GM19023 (cell line): ENCODE data around the gene TMEM217.

Source experiments
- ATAC-seq: cut with Tn5 transposase; IDR thresholded peaks from one replicate; pipeline ENCODE4 v1.9.1; 2021; ENCODE audit warnings: mild to moderate bottlenecking, moderate library complexity; ENCODE audit not compliant: unreplicated experiment

Gene TMEM217

DNA sequence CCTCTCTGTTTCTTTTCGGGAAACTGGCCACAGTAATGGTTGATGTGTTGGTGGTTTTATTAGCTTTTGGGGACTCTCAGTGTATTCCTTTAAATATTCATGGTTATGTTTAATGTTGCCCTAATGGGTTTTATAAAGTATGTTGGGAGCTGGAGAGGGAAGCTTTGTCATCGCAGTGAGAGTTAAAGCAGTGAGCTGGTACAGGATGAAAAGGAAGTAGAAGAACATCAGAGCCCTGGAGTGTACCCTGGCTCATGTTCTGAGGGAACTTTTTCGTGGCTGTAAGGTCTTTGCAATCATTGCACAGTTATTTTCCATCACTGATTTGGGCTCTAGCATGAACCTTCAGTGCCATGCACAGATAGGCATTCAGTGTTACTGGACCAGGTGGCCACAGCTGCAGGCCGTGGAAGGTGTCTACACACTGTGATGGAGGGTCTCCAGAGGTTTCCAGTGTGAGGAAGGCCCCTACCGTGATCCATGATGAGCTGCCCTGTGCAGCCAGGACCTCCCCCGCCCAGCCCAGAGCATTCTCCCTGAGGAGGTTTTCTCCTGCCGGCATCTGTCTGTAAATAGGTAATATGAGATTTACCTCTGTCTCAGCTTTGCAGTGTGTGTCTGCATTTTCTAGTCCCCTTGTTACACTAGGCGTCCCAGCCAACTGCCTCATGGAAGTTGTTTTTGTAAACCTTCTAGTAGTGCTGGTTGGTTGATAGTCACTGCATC, 22.4 kb upstream of the TMEM217 start:
- ATAC-seq = no peak

DNA sequence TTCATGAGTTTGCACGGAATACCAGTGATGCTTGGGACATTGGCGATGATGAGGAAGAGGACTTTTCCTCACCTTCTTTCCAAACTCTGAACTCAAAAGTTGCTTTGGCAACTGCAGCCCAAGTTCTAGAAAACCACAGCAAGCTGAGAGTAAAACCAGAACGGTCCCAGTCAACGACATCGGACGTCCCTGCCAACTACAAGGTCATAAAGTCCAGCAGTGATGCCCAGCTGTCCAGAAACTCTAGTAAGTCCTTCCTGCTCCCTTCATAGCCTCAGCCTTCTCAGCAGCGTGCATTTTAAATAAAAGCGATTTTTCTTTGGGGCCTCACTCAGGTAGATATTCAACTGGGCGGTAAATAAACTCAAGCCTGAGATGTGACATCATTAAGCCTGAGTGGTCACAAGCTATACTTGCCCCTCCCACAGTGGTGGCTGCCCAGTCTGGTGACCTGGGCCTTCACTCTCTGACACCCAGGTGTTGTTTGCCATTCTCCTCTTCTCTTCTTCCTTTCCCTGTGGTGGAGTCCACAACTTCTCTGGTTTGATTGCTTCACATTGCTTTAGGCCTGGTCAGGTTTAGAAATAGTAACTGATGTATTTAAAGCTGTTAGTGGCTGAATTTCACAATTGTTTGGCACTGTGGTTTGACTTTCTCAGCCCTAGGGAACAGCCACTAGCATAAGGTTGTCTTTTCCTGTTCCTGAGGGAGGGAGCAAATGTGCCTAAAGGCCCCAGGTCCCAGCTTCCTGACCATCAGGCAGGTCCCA, 21.6 kb upstream of the TMEM217 start:
- no peak for ATAC-seq

DNA sequence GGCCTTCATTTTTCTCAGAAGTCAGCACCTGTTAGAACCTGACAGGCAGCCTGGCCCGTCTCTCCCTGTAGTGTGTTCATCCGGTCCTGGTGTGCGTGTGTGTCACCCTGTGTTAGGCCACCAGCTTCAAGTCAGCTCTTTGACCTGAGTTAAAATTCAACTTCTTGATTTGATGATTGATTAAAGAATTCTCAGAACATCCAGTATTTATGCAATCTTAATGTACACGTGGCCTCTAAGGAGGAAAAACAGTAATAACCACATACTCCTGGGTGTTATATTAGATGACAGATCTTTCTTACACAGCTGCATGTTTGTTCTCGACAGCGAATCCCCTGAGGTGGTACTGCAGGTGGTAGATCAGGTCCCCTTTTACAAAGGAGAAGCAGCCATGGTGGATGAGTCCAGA, 19.1 kb upstream of the TMEM217 start:
- no peak for ATAC-seq

DNA sequence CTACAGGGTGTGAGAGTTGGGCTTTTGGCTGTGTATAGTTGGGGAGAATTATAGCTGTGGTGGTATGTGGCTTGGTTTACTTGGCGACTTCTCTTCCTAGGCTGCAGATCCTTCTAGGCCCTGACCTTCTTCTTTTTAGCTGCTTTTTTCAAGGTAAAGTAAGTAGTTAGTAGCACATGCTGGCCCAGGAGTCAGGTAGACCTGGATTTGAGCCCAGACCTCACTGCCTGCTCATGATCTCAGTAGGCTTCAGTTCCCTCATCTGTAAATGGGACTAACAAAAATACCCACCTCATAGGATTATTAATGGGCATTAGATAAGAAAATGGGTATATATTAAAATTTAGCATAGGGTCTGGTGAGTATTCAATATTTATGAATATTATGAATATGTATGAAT, 17.4 kb upstream of the TMEM217 start:
- no peak for ATAC-seq

DNA sequence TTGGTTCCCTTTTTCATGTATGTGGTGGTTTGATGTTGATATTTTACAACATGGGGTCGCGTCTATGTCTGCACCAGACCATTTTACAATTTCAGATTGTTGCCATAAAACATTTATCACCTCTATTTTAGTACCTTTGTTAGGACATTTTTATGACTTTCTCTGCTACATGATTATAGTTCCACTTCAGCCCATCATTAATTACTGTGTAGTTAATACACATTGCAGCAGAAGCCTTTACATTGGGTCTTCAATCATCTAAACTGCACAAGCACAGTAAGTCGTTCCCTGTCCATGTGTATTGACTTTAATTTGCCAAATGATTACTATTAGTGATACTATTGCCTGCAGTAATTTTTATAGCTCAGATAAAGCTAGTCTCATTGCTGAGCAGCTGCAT, 15.7 kb upstream of the TMEM217 start:
- ATAC-seq = no peak

DNA sequence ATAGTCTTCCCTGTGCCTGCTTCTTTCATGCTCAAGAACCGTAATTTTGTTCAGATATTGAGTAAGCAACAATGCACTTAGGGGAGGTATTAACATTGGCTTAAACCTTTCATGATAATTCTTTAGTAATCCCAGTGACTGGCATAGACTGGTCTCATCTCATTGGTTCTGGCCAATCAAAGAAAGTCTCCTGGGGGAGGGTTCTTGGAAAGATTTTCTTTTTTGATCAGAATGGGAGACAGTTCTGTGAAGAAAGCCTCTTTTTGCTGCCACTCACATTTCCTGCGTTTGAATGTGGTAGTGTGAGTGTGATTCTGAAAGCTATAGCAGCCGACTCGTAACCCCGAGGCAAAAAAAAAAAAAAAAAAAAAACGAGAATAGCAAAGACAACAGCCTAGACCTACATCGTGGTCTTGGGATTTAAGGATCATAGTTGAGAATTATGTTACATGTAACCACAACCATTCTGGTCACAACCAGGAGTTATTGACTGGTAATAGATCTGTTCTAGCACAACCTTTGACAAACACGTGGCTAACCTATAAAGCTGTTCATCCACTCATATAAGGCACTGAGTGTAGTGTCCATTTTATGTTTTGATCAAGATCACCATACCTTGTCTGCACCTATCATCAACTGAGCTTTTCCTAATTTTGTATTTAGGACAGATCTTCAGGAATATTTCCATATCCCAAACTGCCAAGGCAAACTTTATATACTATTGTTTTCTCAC, 15.1 kb upstream of the TMEM217 start:
- no peak for ATAC-seq

DNA sequence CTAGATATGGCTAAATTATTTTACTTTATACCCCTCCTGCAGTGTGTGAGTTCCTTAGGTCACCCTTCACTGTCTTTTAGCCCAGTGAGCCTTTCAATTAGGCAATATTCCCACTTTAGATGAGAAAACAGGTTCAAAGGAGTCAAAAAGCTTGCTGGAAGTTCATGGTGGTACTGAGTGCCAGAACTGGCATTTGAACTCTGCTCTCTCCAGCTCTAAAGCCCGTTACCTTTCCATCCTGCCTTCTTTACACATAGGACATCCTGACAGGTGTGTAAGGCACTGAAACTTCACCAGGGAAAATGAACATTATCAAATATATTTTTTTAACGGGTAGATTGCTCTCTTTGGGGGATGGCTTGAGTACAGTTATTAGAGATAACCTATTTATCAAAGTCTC, 11.2 kb upstream of the TMEM217 start:
- ATAC-seq = no peak

DNA sequence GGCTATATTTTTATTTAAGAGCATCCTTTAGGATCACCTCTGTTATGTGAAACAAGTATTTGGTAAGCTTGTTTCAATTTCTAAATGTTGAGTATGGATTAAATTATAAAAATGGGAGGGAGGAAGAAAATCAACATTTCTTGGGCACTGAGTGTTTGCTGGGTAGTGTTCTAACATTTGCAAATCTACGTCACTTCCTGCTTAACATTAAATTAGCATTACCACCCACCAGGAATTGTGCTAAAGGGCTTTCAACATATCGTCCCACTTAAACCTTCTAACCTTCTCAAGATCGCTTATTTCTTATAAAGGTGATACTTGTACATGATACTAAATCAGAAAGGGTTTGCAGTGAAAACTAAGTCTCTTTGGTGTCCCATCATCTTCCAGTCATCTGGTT, 7.9 kb upstream of the TMEM217 start:
- ATAC-seq = no peak

DNA sequence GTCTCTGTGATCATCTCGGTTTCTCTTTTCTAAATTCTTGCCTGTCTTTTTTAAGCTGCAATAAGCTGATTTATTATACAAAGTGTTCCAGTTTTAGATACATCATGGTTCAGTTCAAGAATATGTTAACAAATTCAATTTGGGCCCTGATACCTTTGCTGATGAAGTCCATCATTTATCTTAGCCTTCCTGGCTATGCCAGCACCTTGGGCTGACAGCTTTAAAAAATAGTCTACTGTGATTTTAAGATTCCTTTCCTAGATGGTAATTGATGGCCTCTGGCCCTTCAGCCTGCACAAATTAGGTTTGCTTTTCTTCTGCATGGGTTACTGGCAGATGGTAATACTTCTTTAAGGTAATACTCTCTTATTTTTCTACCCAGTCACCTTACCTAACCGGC, 7.1 kb upstream of the TMEM217 start:
- no peak for ATAC-seq

DNA sequence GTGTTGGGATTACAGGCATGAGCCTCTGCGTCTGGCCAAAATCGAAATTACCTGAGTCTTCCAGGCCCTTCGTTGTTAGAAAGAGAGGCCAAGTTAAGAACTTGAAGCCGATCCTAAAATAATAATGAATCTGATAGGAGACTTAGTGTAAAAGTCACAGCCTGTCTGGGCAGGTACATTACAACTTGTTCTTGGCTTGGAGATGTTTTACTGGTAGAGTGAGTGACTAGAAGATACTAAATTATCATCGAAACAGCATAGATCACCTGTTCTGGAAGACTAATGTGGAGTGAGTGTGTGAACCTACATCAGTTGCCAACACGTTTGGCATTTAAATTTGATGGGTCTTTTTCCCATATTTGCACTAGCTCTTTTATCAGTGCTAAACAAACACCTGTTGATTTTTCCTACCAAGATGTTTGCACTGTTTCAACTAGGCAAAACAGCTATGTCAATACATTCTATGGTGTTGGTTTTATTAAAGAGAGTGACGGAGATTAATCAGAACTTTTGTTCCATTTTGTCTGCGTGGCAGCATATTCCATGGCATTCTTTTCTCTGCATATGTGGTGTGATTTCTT, 4.6 kb upstream of the TMEM217 start:
- ATAC-seq = no peak

DNA sequence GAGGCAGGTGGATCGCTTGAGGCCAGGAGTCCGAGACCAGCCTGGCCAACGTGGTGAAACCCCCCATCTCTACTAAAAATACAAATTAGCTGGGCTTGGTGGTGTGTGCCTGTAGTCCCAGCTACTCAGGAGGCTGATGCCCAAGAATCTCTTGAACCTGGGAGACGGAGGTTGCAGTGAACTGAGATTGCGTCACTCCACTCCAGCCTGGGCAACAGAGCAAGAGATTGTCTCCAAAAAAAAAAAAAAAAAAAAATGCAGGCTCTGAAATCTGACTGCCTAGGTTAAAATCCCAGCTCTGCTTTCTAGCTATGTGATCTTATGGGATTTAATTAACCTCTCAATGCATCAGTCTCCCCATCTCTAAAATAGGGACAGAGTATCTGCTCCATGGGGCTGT, 3.3 kb upstream of the TMEM217 start:
- ATAC-seq = no peak

DNA sequence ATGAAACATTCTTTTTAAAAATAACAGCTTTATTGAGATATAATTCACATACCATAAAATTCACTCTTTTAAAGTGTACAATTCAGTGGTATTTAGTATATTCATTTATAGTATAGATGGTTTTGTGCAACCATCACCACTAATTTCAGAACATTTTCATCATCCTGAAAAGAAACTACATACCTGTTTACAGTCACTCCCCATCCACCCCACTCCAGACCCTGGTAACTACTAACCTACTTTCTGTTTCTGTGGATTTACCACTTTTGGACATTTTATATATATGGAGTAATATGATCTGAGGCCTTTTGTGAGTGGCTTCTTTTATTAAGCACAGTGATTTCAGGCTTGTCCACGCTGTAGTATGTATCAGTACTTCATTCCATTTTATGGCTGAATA, 2.5 kb upstream of the TMEM217 start:
- ATAC-seq = no peak

DNA sequence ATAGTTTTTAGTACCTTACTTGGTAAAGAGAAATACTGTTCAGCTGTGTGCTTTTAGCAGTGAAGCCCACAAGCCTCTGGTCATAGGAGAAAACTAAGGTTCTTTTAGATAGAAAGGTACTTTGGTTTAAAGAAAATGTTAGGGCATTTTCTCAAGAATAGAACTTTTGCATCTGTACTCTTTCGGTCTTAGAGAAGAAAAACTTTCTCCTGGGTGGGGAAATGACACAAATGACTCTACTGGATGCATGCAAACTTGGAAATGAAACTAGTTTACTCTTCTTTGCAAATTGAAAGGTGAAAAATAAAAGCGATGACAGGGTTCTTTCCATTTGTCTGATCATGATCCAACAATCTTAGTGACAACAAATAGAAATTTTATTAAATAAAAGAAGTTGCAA, 2.1 kb upstream of the TMEM217 start:
- ATAC-seq = no peak

DNA sequence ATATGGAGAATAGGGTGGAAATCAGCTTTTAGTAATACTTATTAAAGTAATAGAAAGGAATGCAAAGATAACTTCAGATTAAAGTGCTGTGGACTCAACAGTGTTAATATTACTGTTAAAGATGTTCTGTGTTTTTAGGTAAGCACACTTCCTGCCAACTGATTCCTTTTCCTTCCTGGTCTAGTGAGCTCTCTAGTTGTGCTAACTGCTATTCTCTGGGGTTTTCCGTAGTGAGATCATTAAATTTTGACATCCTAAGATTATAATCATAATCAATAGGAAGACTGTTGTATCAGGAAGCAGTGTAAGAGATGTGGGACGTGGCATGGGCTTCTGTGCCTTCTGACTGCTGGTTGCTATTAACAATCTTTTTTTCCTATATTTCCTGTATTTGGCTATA, 1.2 kb upstream of the TMEM217 start:
- ATAC-seq = no peak

DNA sequence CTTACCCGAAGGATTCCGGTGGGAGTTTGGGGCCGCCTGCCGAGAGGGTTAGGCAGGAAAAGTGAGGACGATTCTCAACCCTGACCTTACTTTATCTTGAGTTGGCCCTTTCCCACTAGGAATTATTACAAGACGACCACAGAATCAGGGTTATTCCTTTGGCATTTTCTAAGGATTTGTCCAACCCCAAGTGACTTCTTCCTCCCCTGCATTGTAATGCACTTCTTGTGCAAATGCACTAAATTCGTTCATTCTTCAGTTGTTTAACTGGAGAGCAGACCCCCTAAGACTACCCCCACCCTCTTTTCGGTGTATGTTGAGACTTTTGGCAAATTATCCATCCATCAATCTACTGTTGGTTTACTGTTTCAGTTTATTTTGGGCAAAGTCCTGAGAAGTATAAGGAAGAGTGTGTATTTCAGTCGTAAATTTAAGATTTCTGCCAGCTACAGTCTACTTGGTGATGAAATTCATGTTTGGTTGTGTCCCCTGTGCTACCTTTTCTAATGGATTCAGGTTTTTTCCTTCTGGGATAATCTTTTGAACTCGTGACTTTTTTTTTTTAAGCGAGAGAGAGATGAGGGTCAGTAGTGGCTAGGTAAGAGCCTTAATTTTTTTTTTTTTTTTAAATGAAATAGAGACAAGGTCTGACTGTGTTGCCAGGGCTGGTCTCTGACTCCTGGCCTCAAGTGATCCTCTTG, 611 bp upstream of the TMEM217 start:
- ATAC-seq = no peak

DNA sequence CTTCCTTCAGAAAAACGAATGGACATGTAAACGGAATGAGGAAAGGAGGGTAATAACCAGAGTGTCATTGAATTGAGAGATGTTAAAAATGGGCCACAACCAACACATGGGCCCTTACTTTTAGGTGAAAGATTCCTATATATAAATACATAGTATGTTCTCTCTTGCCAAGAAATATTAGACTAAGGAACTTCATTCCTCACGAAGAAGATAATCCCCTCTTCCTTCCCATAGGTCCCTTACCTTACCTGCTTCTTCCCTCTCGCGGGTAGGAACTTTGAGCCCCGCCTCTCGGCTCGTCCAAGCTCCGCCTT, 667 bp downstream of the TMEM217 start:
- ATAC-seq = no peak

DNA sequence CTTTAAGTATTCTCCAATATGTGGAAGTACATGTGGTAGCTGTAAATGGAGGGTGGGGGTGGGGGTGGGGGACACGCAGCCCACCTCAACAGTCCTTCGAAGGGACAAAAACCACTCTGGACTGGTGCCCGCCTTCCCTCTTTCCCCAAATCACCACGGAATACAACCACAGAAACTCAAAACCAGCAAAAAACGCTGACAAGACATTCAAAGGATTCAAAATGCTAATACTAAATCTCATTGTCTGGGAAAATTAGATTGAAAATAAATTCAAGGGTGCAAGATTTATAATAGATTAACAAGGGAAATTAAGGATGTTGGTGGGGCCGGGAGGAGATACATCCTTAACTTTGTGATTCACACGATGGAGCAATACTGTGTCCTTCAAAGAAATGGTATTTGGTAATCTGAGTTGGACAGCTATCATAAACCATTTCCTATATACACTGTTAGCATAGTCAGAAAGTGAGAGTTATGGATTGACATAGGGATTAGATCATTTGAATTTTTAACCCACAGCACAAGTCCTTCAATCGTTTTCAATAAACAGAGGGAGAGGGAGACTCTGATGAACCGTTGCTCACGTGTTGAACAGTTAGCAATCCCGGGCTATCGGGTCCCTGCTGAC, 1.1 kb downstream of the TMEM217 start:
- ATAC-seq = no peak

DNA sequence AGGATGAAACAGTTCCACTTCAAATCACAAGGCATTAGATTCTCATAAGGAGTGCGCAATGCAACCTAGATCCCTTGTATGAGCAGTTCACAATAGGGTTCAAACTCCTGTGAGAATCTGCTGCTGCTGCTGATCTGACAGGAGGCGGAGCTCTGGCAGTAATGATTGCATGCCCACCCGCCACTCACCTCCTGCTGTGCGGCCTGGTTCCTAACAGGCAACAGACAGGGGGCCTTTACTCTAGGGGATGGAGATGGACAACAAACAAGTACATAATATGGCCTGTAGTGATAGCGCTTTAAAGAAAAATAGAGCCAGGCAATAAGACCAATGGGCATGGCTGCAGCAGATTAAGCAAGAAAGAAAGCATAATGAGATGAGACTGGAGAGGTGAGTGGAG, 3.1 kb downstream of the TMEM217 start:
- ATAC-seq = no peak

DNA sequence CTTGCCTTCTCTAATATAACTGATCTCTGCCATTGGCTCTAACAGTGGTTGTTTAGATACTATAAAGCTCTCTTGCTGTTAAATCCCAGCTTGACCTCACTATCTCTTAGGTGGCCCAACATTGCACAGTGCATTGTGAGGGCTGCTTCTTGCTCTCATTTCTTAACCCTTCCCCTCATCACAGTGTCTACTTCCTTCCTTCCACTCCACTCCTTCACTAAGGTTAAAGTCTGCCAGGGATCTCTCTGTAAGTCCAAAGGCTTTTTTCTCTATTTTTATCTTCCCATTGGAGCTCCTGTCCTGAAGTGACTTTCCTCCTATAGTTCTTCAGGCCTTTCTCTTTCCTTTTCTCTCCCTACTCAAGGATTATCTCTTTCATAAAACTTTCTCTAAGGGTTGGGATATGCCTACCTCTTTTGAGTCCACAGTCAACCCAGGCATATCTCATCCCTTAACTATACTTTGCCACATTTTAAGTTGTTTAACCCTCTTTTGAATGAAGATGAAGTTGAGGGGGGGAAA, 4.4 kb downstream of the TMEM217 start:
- no peak for ATAC-seq

DNA sequence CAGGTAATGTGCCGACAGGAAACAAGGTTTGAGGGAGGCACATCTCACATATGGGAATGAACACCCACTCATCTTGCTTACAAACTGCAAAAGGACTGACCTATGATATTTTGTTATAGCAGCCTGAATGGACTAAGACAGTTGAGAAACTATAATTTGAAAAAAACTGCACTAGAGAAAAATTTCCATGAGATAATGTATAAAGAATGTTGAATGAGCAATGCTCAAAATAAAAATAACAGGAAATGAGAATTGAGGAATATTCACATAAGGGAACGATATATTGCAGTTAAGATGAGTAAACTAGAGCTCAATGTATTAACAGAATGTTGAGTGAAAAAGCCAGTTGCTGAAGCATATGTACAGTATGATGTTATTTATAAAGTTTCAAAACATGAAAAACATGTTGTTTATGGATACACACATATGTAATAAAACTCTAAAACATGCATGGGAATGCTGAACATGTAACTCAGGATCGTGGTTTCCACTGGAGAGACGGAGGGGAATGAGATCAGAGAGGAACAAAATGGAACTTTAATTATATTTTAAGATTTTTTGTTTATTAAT, 6.6 kb downstream of the TMEM217 start:
- ATAC-seq = no peak
